Activated CD4-positive, alpha-beta T cell treated with anti-CD3 and anti-CD28 coated beads, Interleukin-2, amount 10 ng/mL, durations not matched to agents 7 days and 5 days (primary cell): ENCODE measurements around the gene ASMTL. TPM values are rescaled to one million over a fixed set of nuclear protein-coding genes. Genes with fewer than 3 reads are reported as not detected.
"Not testable (repeated sequence)": the region's sequence is repeated elsewhere in the genome, so short reads cannot be mapped to it uniquely, and the experiment has no call there.

ENCODE experiments used
- CTCF ChIA-PET: fragments of 350-600 bp; sonication (Branson Sonifier 250); formaldehyde crosslinking; loops from one replicate; lab custom pipeline; 2021; ENCODE audit warnings: antibody characterized with exemption; lab: Charles Lee
- POLR2A ChIA-PET: fragments of 350-600 bp; sonication (Branson Sonifier 250); formaldehyde crosslinking; loops from one replicate; lab custom pipeline; 2021; ENCODE audit warnings: antibody characterized with exemption; lab: Charles Lee
- DNase-seq: peaks from one replicate; pipeline ENCODE4 v3.0.0-alpha.2; 2020
- H3K27ac Mint-ChIP-seq: one replicate; pipeline ENCODE4 v1.8.0; 2021; ENCODE audit warnings: mild to moderate bottlenecking, moderate library complexity, mixed read lengths
- H3K27me3 Mint-ChIP-seq: one replicate; pipeline ENCODE4 v1.8.0; 2021; ENCODE audit warnings: mixed read lengths
- H3K36me3 Mint-ChIP-seq: one replicate; pipeline ENCODE4 v1.8.0; 2021; ENCODE audit warnings: low read depth, mixed read lengths
- H3K4me1 Mint-ChIP-seq: one replicate; pipeline ENCODE4 v1.8.0; 2021; ENCODE audit warnings: mixed read lengths
- H3K4me3 Mint-ChIP-seq: one replicate; pipeline ENCODE4 v1.8.0; 2021; ENCODE audit warnings: mild to moderate bottlenecking, moderate library complexity, mixed read lengths
- H3K9me3 Mint-ChIP-seq: one replicate; pipeline ENCODE4 v1.8.0; 2021; ENCODE audit warnings: mixed read lengths
- total RNA-seq, 2 experiments: library from RNA; stranded (reverse); gene quantifications; one replicate each; pipeline ENCODE4 v1.2.3, GENCODE V29; 2021

ASMTL gene
- total RNA-seq, 2 experiments from 2014 or later = 30.7 to 33.9 TPM

DNA sequence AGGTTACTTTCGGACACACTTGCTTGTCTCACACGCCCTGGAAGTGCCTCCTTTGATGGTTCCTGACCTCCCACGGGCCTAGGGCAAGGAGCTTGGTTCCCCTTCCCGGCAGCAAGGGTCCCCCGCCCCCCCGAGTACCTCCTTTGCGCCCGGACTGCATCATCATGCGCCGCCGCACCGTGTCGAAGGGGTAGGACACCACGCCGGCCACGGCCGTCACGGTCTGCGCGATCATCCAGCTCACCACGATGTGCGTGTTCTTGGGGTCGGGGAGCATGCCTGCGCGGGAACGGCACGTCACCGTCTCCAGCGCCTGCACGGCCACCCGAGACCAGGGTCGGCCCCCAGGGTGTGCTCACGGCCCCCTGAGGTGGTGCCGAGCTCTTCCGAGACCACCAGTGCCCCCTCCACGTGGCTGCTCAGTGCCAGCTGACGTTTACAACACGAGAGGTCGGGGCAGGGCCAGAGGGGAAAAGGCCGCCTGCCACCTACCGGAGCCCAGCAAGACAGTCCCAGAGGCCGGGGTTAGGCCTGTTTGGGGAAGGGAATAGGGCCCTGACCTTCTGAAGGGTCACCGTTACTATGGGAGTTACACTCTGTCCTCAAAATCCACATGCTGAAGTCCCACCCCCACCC is 65.5 kb downstream of the ASMTL start:
- H3K27me3 Mint-ChIP-seq = no peaks in the 10 kb centered on the region
- no peak for DNase-seq
- no peak overlapping the region for H3K27ac Mint-ChIP-seq
- no peaks in the 10 kb centered on the region for H3K9me3 Mint-ChIP-seq
- CTCF ChIA-PET = no interaction called here
- H3K4me1 Mint-ChIP-seq = peaks cover 30% of the 10 kb centered on the region
- POLR2A ChIA-PET = no interaction called here
- peaks cover 69% of the 10 kb centered on the region for H3K36me3 Mint-ChIP-seq
- H3K4me3 Mint-ChIP-seq = no peak overlapping the region

DNA sequence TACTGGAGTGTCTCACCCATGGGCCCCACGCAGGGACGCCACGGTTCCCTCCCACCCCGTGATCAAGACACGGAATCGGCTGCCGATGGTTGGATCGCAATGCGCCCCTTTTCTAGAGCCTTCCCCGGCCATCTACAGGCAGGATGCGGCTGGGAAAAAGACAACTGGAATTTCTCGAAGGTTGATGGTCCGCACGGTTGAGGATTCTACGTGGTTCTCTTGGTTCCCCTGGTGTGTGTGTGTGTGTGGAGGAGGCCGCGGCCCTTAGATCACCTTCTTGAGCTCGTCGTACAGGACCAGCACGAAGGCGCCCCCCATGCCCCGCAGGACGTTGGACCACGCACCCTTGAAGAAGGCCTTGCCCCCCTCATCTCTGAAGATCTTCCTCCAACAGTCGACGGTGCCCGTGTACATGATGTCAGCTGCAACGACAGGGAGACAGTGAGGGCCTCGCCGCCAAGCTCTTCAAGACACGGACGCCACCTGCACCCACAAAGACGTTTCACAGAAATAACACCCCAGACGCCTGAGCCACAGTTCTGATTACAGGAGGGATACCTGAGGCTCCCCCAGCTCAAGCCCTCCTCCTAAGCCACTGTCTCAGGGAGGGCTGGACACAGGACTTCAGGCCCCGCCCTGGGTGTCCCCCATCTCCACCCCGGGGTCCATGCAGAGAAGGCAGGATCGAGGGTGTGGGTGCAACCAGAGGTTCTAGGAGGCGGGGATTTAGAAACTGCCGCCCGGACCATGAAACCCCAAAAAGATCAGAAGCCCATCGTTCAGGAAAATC is 66.2 kb downstream of the ASMTL start:
- H3K36me3 Mint-ChIP-seq = peaks cover 71% of the 10 kb centered on the region
- H3K27ac Mint-ChIP-seq = no peak overlapping the region

DNA sequence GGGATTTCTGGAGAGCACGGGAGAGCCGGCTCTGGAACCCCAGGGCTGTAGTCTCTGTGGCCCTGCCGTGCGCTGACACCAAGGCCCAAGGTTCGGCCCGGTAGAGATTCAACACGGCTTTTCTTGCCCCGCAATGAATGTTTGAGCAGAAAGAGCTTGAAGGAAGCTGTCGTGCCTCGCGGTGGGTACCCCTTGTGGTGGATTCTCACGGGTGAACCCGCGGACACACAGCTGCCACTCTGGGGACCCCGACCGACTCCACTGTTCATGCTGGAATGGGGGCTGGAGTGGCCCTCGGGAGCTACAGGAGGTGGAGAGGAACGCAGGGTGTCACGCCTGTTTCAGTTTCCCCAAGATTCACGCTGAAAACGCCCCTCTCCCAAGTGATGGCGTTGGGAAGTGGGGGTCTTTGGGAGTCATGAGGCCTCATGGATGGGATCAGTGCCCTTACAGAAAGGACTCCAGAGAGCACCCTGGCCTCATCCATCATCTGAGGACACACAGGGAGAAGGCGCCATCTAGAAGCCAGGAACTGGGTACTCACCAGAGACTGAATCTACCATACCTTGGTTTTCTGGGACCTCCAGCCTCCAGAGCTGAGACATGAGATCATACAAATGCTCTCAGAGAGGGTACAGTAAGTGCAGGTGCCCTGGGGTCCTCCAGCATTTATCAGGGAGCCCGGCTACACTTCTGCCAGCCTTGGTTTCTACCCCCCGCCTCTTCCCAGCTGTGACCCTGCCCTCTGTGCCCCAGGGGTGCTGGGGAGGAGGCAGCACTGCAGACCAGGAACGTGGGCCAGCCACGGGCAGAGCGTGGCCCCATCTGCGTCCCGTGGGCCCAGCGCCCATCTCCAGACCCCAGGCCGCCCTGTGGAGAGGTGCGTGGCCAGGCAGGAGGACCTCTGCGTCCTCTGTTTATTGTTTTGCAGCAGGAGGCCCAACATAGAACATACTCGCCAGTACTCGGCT is 67.2 kb downstream of the ASMTL start:
- no peaks in the 10 kb centered on the region for H3K9me3 Mint-ChIP-seq
- ChIA-PET CTCF (no interaction called here), POLR2A (no interaction called here)
- peaks cover 23% of the 10 kb centered on the region for H3K4me1 Mint-ChIP-seq
- no peaks in the 10 kb centered on the region for H3K27me3 Mint-ChIP-seq
- H3K36me3 Mint-ChIP-seq = peaks cover 65% of the 10 kb centered on the region
- no peak overlapping the region for H3K4me3 Mint-ChIP-seq
- no peak overlapping the region for H3K27ac Mint-ChIP-seq
- DNase-seq = no peak

More for the DNA sequence above, 66.2 kb downstream of the ASMTL start:
- no peak for DNase-seq
- ChIA-PET POLR2A (no interaction called here), CTCF (no interaction called here)
- H3K27me3 Mint-ChIP-seq = no peaks in the 10 kb centered on the region
- peaks cover 30% of the 10 kb centered on the region for H3K4me1 Mint-ChIP-seq
- no peak overlapping the region for H3K4me3 Mint-ChIP-seq
- no peaks in the 10 kb centered on the region for H3K9me3 Mint-ChIP-seq

DNA sequence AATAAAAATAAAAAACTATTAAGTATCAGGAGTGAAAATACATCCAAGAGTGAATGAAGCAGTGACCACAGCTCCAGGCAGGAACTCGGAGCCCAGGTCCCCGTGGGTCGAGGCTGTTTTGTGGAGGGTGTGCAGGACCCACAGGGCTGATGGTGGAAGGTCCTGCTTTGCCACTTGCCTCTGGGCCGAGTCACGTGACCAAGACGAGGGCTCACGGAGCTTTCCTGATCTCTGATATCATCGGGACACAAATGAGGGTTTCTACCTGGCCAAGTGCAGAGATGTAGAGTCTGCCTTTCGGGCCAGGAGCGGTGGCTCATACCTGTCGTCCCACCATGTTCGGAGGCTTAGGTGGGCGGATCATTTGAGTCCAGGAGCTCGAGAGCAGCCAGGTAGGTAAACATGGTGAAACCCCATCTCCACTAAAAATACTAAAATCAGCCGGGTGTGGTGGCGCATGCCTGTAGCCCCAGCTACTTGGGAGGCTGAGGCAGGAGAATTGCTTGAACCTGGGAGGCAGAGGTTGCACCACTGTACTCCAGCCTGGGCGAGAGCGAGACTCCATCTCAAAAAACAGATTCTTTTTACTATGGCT is 68.0 kb downstream of the ASMTL start:
- H3K4me3 Mint-ChIP-seq = no peak overlapping the region
- H3K27me3 Mint-ChIP-seq = no peaks in the 10 kb centered on the region
- DNase-seq = no peak
- H3K36me3 Mint-ChIP-seq = peaks cover 63% of the 10 kb centered on the region
- peaks cover 20% of the 10 kb centered on the region for H3K4me1 Mint-ChIP-seq
- H3K27ac Mint-ChIP-seq = no peak overlapping the region
- CTCF ChIA-PET = no interaction called here
- POLR2A ChIA-PET = no interaction called here
- H3K9me3 Mint-ChIP-seq = no peaks in the 10 kb centered on the region

DNA sequence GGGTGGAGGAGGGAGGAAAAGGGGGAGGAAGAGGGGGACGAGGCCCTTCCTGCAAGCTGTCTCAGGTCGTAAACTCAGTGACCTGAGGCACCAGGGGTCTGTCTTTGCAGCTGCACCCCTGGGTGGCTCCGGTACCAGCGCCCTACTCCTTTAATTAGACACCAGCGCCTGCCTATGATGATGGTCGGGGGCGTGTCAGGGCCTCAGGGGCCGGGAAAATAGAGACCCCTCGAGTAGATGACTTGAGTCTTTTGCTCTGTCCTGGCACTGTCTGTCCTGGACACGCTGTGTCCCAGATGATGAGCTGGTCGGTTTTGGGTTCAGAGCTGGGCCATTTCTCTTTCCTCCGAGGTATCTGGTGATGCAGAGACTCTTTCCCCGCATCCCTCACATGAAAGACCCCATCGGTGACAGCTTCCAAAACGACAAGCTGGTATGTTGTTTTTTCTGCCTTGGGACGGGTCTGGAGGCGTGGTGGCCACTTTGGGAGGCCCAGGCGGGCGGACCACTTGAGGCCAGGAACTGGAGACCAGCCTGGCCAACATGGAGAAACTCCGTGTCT is 72.0 kb downstream of the ASMTL start:
- H3K9me3 Mint-ChIP-seq = no peaks in the 10 kb centered on the region
- ChIA-PET CTCF (no interaction called here), POLR2A (no interaction called here)
- no peaks in the 10 kb centered on the region for H3K4me1 Mint-ChIP-seq
- peaks cover 27% of the 10 kb centered on the region for H3K36me3 Mint-ChIP-seq
- no peak for DNase-seq
- no peak overlapping the region for H3K4me3 Mint-ChIP-seq
- no peaks in the 10 kb centered on the region for H3K27me3 Mint-ChIP-seq
- H3K27ac Mint-ChIP-seq = peak overlapping the region; percentile 19

DNA sequence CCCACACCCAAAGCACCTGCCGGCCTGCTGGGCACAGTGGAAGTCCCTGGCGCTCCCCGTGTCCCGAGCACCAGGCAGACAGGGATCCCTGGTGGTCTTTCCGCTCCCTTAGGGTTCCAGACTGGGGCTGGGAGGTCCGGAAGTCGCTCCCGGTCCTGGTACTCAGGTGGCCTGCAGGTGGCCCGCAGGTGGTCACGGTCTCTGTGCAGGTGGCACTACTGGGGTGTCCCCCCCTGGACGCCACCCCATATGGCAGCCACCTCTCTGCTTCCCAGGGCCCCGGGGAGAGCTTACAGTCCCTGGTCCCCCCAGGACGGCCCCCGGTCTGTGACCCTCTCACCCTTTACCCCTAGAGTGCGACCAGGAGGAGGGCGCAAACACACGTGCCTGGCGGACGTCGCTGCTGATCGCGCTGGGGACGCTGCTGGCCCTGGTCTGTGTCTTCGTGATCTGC is 74.4 kb downstream of the ASMTL start:
- Mint-ChIP-seq H3K36me3 (peaks cover 10% of the 10 kb centered on the region), H3K4me3 (no peak overlapping the region), H3K9me3 (no peaks in the 10 kb centered on the region), H3K27ac (no peak overlapping the region), H3K4me1 (no peaks in the 10 kb centered on the region), H3K27me3 (no peaks in the 10 kb centered on the region)
- no peak for DNase-seq
- ChIA-PET POLR2A (no interaction called here), CTCF (no interaction called here)

DNA sequence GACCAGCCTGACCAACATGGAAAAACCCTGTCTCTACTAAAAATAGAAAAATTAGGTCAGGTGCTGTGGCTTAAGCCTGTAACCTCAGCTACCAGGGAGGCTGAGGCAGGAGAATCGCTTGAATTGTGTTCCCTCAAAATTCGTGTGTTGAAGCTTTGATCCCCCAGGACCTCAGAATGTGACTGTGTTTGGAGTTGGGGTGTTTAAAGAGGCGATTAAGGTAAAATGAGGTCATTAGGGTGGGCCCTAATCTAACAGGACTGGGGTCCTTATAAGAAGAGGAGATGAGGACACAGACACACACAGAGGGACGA is 84.4 kb downstream of the ASMTL start:
- peak overlapping the region; percentile 62 for H3K27ac Mint-ChIP-seq
- no peaks in the 10 kb centered on the region for H3K9me3 Mint-ChIP-seq
- no peaks in the 10 kb centered on the region for H3K27me3 Mint-ChIP-seq
- H3K36me3 Mint-ChIP-seq = peaks cover 14% of the 10 kb centered on the region
- no peak overlapping the region for H3K4me3 Mint-ChIP-seq
- ChIA-PET POLR2A (no interaction called here), CTCF (no interaction called here)
- peaks cover 2% of the 10 kb centered on the region for H3K4me1 Mint-ChIP-seq
- DNase-seq = no peak

DNA sequence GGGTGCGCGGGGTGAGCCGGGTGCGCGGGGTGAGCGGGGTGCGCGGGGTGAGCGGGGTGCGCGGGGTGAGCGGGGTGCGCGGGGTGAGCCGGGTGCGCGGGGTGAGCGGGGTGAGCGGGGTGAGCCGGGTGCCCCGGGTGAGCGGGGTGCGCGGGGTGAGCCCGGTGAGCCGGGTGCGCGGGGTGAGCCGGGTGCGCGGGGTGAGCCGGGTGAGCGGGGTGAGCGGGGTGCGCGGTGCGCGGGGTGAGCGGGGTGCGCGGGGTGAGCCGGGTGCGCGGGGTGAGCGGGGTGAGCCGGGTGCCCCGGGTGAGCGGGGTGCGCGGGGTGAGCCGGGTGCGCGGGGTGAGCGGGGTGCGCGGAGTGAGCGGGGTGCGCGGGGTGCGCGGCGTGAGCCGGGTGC is 86.3 kb downstream of the ASMTL start:
- CTCF ChIA-PET, H3K4me1 Mint-ChIP-seq, H3K4me3 Mint-ChIP-seq, DNase-seq, H3K9me3 Mint-ChIP-seq, H3K27me3 Mint-ChIP-seq, POLR2A ChIA-PET, H3K27ac Mint-ChIP-seq: not testable (repeated sequence)
- H3K36me3 Mint-ChIP-seq = peaks cover 23% of the 10 kb centered on the region

DNA sequence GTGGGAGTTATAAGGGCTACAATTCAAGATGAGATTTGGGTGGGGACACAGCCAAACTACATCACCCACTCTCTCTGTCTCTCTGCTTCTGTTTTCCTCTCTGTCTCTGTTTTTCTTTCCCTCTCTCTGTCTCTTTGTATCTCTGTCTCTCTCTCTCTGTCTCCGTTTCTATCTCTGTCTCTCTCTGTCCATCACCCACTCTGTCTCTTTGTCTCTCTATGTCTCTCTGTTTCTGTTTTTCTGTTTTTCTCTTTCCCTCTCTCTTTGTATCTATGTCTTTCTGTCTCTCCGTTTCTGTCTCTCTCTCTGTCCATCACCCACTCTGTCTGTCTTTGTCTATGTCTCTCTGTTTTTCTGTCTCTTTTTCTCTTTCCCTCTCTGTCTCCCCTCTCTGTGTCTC is 90.8 kb downstream of the ASMTL start:
- DNase-seq = no peak
- Mint-ChIP-seq H3K9me3 (peaks cover 12% of the 10 kb centered on the region), H3K36me3 (peaks cover 44% of the 10 kb centered on the region), H3K27me3 (no peaks in the 10 kb centered on the region), H3K4me1 (no peaks in the 10 kb centered on the region), H3K4me3 (no peak overlapping the region), H3K27ac (no peak overlapping the region)
- ChIA-PET POLR2A (no interaction called here), CTCF (no interaction called here)

DNA sequence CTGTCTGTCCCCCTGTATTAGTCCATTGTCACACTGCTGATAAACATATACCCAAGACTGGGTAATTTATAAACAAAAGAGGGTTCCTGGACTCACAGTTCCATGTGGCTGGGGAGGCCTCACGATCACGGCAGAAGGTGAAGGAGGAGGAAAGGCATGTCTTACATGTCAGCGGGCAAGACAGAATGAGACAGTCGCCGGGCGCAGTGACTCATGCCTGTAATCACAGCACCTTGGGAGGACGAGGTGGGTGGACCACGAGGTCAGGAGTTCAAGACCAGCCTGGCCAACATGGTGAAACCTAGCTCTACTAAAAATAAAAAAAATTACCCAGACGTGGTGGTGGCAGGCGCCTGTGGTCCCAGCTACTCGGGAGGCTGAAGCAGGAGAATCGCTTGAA is 91.4 kb downstream of the ASMTL start:
- CTCF ChIA-PET = no interaction called here
- no peak for DNase-seq
- H3K27me3 Mint-ChIP-seq = no peaks in the 10 kb centered on the region
- POLR2A ChIA-PET = no interaction called here
- no peak overlapping the region for H3K27ac Mint-ChIP-seq
- H3K9me3 Mint-ChIP-seq = peaks cover 12% of the 10 kb centered on the region
- no peak overlapping the region for H3K4me3 Mint-ChIP-seq
- H3K4me1 Mint-ChIP-seq = no peaks in the 10 kb centered on the region
- peaks cover 44% of the 10 kb centered on the region for H3K36me3 Mint-ChIP-seq

DNA sequence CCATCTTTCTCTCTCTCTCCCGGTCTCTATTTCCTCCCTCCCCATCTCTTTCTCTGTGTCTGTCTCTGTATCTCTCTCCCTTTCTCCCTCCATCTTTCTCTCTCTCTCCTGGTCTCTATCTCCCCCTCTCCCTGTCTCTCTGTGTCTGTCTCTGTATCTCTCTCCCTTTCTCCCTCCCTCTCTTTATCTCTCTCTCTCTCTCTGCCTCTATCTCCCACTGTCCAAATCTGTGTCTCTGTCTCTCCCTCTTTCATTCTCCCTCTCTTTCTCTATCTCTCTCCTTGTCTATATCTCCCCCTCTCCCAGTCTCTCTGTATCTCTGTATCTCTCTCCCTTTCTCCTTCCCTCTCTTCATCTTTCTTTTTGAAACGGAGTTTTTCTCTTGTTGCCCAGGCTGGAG is 92.5 kb downstream of the ASMTL start:
- no peak for DNase-seq
- Mint-ChIP-seq H3K27ac (no peak overlapping the region), H3K4me3 (no peak overlapping the region), H3K9me3 (peaks cover 12% of the 10 kb centered on the region), H3K36me3 (peaks cover 46% of the 10 kb centered on the region), H3K4me1 (peaks cover 7% of the 10 kb centered on the region), H3K27me3 (no peaks in the 10 kb centered on the region)
- CTCF ChIA-PET = no interaction called here
- POLR2A ChIA-PET = no interaction called here

DNA sequence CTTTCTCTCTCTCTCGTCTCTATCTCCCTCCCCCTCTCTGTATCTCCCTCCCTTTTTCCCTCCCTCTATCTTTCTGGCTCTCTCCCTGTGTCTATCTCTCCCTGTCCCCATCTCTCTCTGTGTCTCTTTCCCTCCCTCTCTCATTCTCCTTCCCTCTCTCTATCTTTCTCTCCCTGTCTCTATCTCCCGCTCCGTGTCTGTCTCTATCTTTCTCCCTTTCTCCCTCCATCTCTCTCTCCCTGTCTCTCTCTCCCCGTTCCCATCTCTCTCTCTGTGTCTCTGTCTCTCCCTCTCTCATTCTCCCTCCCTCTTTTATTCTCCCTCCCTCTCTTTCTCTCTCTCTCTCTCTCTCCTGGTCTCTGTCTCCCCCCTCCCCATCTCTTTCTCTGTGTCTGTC is 93.2 kb downstream of the ASMTL start:
- ChIA-PET CTCF (no interaction called here), POLR2A (no interaction called here)
- H3K27me3 Mint-ChIP-seq = no peaks in the 10 kb centered on the region
- H3K4me3 Mint-ChIP-seq = no peak overlapping the region
- DNase-seq = no peak
- H3K36me3 Mint-ChIP-seq = peaks cover 42% of the 10 kb centered on the region
- H3K4me1 Mint-ChIP-seq = peaks cover 7% of the 10 kb centered on the region
- no peak overlapping the region for H3K27ac Mint-ChIP-seq
- H3K9me3 Mint-ChIP-seq = peaks cover 12% of the 10 kb centered on the region
